NCI-H1930 (cell line): ENCODE measurements around the gene PLA2G4D.

Experiments
- DNase-seq, 2 experiments: peaks; one replicate each; lab custom pipeline; 2025; lab: John Stamatoyannopoulos, UW

PLA2G4D gene

GRCh38 chr15:42018306-42019224, 75.8 kb downstream of the PLA2G4D start:
- no peak for DNase-seq
